GM19238 (cell line): ENCODE measurements around the gene SMTNL1.
"Not testable (repeated sequence)": the region's sequence is repeated elsewhere in the genome, so short reads cannot be mapped to it uniquely, and the experiment has no call there.

ENCODE experiments used
- DNase-seq: peaks from one replicate; pipeline ENCODE4 v3.0.0; 2011; ENCODE audit warnings: low spot score; ENCODE audit not compliant: insufficient read length

Gene SMTNL1

DNA sequence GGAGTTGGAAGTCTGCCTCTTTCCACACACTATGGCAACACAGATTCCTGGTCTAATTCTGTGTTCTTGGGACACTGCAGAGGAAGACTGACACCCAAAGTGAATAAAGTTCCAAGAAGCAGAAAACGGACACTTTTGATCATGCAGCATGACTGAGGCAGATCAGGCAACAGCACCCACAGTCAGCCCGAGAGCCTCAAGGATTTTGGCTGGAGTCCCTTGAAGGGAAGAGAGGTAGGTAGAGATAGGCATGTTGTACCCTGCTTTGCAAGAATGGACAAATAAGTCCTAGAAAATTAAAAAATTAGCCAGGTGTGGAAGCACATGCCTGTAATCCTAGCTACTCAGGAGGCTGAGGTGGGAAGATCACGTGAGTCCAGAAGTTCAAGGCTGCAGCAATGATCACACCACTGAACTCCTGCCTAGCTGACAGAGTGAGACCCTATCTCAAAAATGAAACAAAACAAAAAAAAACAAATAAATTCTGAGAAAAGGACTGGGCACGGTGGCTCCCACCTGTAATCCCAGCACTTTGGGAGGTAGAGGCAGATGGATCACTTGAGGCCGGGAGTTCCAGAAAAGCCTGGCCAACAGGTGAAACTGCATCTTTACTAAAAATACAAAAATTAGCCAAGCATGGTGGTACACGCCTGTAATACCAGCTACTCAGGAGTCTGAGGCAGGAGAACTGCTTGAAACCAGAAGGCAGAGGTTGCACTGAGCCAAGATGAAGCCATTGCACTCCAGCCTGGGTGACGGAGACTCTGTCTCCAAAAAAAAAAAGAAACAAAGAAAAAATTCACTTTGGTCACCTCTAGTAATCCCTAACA lies 28.8 kb upstream of the SMTNL1 start:
- no peak for DNase-seq

- no peak for DNase-seq
Measured at GRCh38 chr11:57511741-57512430, 25.5 kb upstream of the SMTNL1 start.

DNA sequence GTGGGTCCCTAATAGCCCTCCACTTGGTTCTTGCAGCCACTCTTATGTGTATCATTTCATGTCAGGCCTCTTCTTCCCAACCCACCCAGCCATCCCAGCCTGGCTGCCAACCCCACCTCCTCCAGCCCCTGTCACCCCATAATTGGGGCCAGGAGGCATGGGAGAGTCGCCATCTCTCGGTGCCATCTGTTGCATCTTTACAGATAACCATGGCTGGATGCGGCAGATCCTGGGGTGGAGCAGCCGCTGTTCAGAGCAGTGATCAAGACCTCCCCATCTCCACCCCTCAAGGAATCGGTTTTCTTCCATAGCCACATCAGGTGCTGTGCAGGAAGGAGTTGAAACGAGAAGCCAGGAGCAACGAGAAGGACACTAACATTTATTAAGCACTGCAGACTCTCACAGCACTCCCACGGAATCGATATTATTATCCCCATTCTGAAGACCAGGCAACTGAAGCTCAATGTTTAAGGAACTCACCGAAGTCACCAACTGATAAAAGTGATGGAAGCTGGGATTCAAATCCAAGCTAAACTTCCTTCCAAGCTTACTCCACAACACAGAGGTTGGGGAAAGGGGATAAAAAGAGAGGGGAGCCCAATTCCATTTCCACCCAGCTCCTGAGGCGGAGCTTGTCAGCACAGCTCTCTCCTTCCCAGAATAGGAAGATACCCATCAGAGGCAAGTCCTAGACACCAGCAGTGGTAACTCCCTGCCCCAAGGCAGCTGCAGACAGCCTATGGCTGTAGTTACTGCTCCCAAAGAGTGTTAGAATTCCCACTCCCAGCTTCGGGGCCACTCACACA lies 24.5 kb upstream of the SMTNL1 start:
- no peak for DNase-seq

- no peak for DNase-seq
Measured at GRCh38 chr11:57513452-57513795, 24.0 kb upstream of the SMTNL1 start.

GRCh38 chr11:57513911-57514537 lies 23.4 kb upstream of the SMTNL1 start:
- DNase-seq, result no peak

- peak; percentile 55 for DNase-seq
Measured at GRCh38 chr11:57514538-57515331, 22.7 kb upstream of the SMTNL1 start.

- DNase-seq, result peak; percentile 36
Measured at GRCh38 chr11:57515332-57516060, 21.9 kb upstream of the SMTNL1 start, which contains the start of gene SLC43A1. Gene SLC43A1, minus strand, starts transcription at chr11:57515702. Its CDS starts 1,591 bp downstream, at chr11:57514111.

DNA sequence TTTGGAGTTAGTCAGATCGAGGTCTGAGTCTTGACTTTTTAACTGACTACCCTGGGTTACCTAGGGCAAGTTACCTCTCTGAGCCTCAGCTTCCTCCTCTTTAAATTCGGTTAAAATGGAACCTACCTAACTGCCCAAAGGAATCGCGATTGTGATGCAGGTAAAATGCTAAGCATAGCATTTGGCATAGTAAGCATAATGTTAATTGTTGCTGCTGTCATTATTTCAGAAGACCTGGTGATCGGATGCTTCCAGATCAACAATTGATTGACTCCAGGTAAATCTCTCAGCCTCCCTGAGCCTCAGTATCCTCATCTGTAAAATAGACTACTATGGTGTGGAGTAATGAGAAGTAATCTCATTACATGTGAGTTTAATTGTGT lies 21.3 kb upstream of the SMTNL1 start:
- DNase-seq, result no peak

GRCh38 chr11:57521116-57521515 lies 16.3 kb upstream of the SMTNL1 start:
- no peak for DNase-seq

DNA sequence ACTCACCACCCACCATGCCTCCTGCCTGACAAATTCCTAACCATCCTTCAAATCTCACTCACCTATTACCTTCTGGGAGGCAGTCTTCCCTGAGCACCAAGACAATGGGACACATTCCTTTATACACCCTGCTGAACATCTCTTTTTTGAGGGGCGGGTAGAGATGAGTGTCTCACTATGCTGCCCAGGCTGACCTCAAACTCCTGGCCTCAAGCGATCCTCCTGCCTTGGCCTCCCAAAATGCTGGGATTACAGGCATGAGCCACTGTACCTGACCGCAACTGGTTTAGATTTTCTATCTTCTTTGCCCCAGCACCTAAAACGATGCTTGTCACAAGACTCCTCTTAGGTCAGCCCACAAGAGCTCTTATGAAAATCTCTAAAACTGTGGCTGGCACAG lies 14.0 kb upstream of the SMTNL1 start:
- DNase-seq, result no peak

- DNase-seq, result no peak
Measured at GRCh38 chr11:57527056-57527631, 10.3 kb upstream of the SMTNL1 start.

- no peak for DNase-seq
Measured at GRCh38 chr11:57529012-57529411, 8.4 kb upstream of the SMTNL1 start.

DNA sequence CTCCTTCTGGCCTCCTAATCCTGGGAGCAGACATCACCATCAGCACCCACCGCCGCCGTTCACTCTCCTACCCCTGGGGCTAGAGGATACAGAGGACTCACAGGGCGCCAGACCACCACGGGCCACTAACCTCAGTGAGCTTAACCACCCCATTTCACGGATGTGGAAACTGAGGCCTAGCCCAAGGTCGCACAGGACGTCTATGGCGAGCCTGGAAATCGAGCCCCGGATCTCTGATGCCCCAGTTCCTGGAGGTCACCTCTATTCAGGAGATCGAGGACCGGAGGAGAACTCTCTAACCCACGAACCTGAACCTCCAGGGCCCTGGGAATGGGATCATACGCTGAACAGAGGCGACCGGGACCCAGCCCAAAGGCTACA lies 7.2 kb upstream of the SMTNL1 start:
- no peak for DNase-seq

DNA sequence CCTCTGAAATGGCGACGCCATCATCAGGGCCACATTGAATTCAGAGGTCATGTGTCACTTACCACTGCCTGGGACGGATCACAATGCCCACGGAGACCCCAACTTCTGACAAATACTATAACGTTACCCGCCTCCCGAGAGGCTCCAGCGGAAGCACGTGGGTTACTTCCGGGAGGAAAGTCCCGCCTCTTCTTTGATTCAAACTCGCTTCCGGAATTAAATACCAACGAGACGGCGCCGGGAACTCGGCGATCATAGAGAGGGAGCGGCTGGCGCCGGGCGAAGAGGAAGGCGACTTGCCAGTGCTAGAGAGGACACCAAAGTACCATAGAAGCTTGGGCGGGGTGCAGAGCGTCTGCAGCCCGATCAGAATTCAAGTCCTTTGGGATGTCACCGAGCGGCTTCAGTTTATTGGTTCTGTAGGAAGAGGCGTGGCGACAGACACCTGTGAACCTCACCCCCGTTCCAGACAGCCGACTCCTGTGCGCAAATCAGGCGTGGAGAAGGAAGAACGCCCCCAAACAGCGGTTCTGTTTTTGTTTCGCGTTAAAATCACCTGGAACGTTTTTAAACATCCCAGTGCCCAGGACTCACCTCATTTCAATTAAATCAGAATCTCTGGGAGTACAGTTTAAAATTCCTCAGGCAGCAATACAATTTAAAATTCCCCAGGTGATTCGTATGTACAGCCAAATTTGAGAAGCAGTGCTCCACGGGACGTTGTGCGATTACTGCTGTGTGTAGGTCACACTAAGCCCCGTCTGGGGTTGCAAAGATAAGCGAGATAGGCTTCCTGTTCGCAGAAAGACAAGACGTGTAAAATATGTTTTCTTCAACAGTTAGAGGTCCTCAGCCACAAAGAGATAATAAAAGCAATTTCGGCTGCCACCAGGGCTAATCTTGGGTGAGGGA lies 6.5 kb upstream of the SMTNL1 start, which contains the start of gene TIMM10:
TSS of gene TIMM10 (minus strand) at position 159 of the 912 bp plus-strand sequence. CDS start 565 bp downstream, outside the sequence.
- peak; percentile 92 for DNase-seq

DNA sequence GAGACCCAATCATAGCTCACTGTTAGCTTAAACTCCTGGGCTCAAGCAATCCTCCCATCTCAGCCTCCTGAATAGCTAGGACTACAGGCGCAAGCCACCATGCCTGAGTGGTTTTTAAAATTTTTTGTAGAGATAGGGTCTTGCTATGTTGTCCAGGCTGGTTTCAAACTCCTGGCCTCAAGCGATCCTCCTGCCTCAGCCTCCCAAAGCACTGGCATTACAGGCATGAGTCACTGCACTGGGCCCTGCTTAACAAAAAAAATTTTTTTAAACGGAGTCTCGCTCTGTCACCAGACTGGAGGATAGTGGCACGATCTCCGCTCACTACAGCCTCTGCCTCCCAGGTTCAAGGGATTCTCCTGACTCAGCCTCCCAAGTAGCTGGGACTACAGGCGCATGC lies 2.9 kb upstream of the SMTNL1 start:
- DNase-seq, result not testable (repeated sequence)

DNA sequence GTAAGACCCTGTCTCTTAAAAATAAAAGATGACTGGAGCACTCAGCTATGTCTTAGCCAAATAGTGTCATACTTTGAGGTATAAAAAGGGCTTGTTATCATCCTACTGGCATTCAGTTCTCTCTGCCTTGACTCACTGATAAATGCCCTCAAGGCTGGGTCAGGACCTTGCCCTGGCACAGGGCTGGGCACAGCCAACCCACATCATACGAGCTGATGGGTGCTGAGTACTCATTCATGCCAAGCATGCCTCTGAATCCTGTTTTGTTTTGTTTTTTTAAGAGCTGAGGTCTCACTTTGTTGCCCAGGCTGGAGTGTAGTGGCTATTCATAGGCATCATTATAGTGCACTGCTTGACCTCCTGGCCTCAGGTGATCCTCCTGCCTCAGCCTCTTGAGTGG lies 1.9 kb downstream of the SMTNL1 start:
- DNase-seq, result no peak

GRCh38 chr11:57541169-57541568 lies 3.8 kb downstream of the SMTNL1 start:
- no peak for DNase-seq

DNA sequence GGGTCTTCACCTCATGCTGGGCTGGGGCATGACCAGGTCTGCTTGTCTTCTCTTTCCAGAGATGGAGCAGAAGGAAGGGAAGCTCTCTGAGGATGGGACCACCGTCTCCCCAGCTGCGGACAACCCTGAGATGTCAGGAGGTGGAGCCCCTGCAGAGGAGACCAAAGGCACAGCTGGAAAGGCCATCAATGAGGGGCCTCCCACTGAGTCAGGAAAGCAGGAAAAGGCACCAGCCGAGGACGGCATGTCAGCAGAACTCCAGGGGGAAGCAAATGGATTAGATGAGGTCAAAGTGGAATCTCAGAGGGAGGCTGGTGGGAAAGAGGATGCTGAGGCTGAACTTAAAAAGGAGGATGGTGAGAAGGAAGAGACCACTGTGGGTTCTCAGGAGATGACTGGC lies 5.2 kb downstream of the SMTNL1 start:
- DNase-seq, result no peak

GRCh38 chr11:57543593-57543992 lies 6.2 kb downstream of the SMTNL1 start:
- DNase-seq, result no peak
